Fibroblast of lung (primary cell): ENCODE measurements around the gene PABPC1L.

Experiments used
- EZH2 ChIP-seq: IDR thresholded peaks from 2 replicates; pipeline ENCODE4 v1.5.1; 2012; ENCODE audit warnings: low read length, control low read depth, mild to moderate bottlenecking; ENCODE audit errors: missing control alignments
- TF ChIP-seq, protein P1 (sequence below), 2 donors: IDR thresholded peaks in 1 of 2; conservative IDR thresholded peaks in 1 of 2; 1 replicate in 1 of 2; 2 replicates in 1 of 2; pipeline ENCODE4 v1.5.1; 2011 to 2012; ENCODE audit warnings: low read length in 2 of 2, control low read depth in 1 of 2, inconsistent platforms in 1 of 2, low read depth in 1 of 2, mild to moderate bottlenecking in 1 of 2

DNA sequence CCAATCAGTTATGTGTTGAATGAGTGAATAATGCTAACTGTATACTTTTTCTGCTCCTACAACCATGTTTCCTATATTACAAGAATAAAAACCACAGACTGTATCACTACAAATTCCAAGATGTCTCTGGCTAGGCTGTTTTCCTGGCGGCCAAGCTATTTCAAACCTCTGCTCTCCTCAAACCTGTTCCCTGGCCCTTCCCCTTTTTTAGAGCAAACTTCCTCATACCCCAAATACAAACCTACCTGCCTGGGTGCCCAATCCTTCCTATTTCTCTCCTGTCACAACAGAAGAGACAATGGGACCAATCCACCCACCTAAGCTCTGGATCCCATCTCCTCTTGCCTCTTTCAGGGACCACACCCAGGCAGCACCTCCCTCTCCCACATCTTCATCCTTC, 42.9 kb downstream of the PABPC1L start:
- TF ChIP-seq, protein P1, sequence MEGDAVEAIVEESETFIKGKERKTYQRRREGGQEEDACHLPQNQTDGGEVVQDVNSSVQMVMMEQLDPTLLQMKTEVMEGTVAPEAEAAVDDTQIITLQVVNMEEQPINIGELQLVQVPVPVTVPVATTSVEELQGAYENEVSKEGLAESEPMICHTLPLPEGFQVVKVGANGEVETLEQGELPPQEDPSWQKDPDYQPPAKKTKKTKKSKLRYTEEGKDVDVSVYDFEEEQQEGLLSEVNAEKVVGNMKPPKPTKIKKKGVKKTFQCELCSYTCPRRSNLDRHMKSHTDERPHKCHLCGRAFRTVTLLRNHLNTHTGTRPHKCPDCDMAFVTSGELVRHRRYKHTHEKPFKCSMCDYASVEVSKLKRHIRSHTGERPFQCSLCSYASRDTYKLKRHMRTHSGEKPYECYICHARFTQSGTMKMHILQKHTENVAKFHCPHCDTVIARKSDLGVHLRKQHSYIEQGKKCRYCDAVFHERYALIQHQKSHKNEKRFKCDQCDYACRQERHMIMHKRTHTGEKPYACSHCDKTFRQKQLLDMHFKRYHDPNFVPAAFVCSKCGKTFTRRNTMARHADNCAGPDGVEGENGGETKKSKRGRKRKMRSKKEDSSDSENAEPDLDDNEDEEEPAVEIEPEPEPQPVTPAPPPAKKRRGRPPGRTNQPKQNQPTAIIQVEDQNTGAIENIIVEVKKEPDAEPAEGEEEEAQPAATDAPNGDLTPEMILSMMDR (conservative IDR thresholded peaks at IDR 0.05 in 1 of 2, IDR thresholded peaks at IDR 0.05 in 1 of 2; ENCODE audit: low read depth in 1 of 2, low read length in 2 of 2) = no peak
- TF ChIP-seq EZH2 = no peak
